ENCODE results near the gene DLG2.

Gene DLG2

GRCh38 chr11:83865636-83866461 lies 1761.3 kb downstream of the DLG2 start:
- H3K9me3 ChIP-seq (ENCODE audit: low read length) = no peaks in the 10 kb centered on the region
- H3K9ac ChIP-seq (ENCODE audit: low read length) = no peak overlapping the region
- TF ChIP-seq EZH2 (IDR thresholded peaks at IDR 0.05; ENCODE audit: borderline replicate concordance, low read length) = no peak
- TF ChIP-seq CTCF (IDR thresholded peaks at IDR 0.05; ENCODE audit: low read length) = no peak
- no peak overlapping the region for H3K27ac ChIP-seq (ENCODE audit: low read depth, low read length, poor library complexity, severe bottlenecking)
- H3K79me2 ChIP-seq (ENCODE audit: insufficient read depth, low read length) = no peaks in the 10 kb centered on the region
- H4K20me1 ChIP-seq (ENCODE audit: insufficient read depth, low read length) = no peaks in the 10 kb centered on the region
- H3K27me3 ChIP-seq (ENCODE audit: insufficient read depth, low read length) = no peaks in the 10 kb centered on the region
- H3F3A ChIP-seq (ENCODE audit: insufficient read depth, low read length) = no peaks in the 10 kb centered on the region
- no peak overlapping the region for H2AFZ ChIP-seq (ENCODE audit: low read length)
- no peaks in the 10 kb centered on the region for H3K9me2 ChIP-seq (ENCODE audit: low read depth, low read length)
- H3K36me3 ChIP-seq (ENCODE audit: insufficient read depth, low read length) = no peaks in the 10 kb centered on the region
- no peaks in the 10 kb centered on the region for H3K4me1 ChIP-seq (ENCODE audit: insufficient read depth, low read length, severe bottlenecking)
- H3K4me3 ChIP-seq (ENCODE audit: low read depth, low read length, poor library complexity, severe bottlenecking) = no peak overlapping the region
- H3K4me2 ChIP-seq (ENCODE audit: low read length) = no peak overlapping the region

DNA sequence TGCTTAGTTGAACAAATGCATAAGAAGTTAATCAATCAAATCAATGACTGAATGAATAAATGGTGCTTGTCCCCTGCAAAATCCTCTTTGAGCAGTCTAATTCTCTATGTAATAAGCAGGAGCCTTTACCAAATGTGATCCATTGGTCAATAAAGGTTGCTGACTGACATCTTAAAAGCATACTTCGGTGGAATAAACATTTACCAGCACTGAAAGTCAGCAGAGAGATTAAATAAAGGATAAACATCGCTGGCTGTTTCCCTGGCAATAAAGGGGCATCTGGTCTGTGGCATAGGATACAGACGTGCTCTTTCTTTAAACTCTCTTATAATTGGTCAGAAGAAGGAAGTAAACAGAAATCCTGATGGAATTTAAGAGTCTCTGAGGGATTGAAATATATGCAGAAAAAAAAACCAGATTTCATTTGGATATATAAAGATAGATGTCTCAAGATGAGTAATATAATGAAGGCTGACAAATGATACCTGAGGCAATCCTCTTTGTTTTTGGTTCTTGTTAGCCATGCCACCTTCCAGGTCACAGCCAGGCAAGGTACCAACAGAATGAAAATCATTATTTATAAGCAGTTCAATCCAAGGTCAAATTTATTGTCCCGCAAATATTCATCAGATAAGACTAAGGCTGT lies 1762.6 kb downstream of the DLG2 start:
- Histone ChIP-seq H3K9me2 (ENCODE audit: low read depth, low read length) (no peaks in the 10 kb centered on the region), H3K79me2 (ENCODE audit: insufficient read depth, low read length) (no peaks in the 10 kb centered on the region), H3F3A (ENCODE audit: insufficient read depth, low read length) (no peaks in the 10 kb centered on the region), H3K4me3 (ENCODE audit: low read depth, low read length, poor library complexity, severe bottlenecking) (no peak overlapping the region), H3K9ac (ENCODE audit: low read length) (no peak overlapping the region), H3K27ac (ENCODE audit: low read depth, low read length, poor library complexity, severe bottlenecking) (no peak overlapping the region), H3K9me3 (ENCODE audit: low read length) (no peaks in the 10 kb centered on the region), H3K36me3 (ENCODE audit: insufficient read depth, low read length) (no peaks in the 10 kb centered on the region), H3K4me1 (ENCODE audit: insufficient read depth, low read length, severe bottlenecking) (no peaks in the 10 kb centered on the region), H4K20me1 (ENCODE audit: insufficient read depth, low read length) (no peaks in the 10 kb centered on the region), H3K4me2 (ENCODE audit: low read length) (no peak overlapping the region), H3K27me3 (ENCODE audit: insufficient read depth, low read length) (no peaks in the 10 kb centered on the region), H2AFZ (ENCODE audit: low read length) (no peak overlapping the region)
- TF ChIP-seq CTCF (IDR thresholded peaks at IDR 0.05; ENCODE audit: low read length) (no peak), EZH2 (IDR thresholded peaks at IDR 0.05; ENCODE audit: borderline replicate concordance, low read length) (no peak)

DNA sequence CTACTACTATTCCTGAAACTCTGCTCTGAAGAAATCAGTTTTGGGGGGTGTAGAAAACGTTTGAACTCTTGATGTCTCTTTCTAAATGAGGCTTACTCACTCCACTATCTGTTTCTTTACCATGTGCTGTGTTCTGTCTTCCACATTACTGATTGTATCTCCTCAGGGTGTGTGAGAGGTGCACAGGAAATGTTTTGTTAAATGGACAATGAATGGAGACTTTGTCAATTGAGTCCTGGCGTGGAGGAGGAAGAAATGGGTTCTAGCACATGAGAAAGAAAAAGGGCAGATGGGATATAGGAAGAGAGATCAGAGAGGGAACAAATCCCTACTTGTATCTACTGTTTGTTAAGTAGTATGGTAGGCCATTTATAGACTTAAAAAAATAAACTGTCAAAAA lies 1763.9 kb downstream of the DLG2 start:
- H3K4me1 ChIP-seq (ENCODE audit: insufficient read depth, low read length, severe bottlenecking) = no peaks in the 10 kb centered on the region
- H3K36me3 ChIP-seq (ENCODE audit: insufficient read depth, low read length) = no peaks in the 10 kb centered on the region
- no peak for TF ChIP-seq CTCF (IDR thresholded peaks at IDR 0.05; ENCODE audit: low read length)
- TF ChIP-seq EZH2 (IDR thresholded peaks at IDR 0.05; ENCODE audit: borderline replicate concordance, low read length) = no peak
- no peaks in the 10 kb centered on the region for H3F3A ChIP-seq (ENCODE audit: insufficient read depth, low read length)
- H3K27ac ChIP-seq (ENCODE audit: low read depth, low read length, poor library complexity, severe bottlenecking) = no peak overlapping the region
- H3K9me3 ChIP-seq (ENCODE audit: low read length) = no peaks in the 10 kb centered on the region
- H3K4me2 ChIP-seq (ENCODE audit: low read length) = no peak overlapping the region
- H4K20me1 ChIP-seq (ENCODE audit: insufficient read depth, low read length) = no peaks in the 10 kb centered on the region
- H2AFZ ChIP-seq (ENCODE audit: low read length) = no peak overlapping the region
- no peaks in the 10 kb centered on the region for H3K9me2 ChIP-seq (ENCODE audit: low read depth, low read length)
- H3K27me3 ChIP-seq (ENCODE audit: insufficient read depth, low read length) = no peaks in the 10 kb centered on the region
- H3K9ac ChIP-seq (ENCODE audit: low read length) = no peak overlapping the region
- H3K4me3 ChIP-seq (ENCODE audit: low read depth, low read length, poor library complexity, severe bottlenecking) = no peak overlapping the region
- H3K79me2 ChIP-seq (ENCODE audit: insufficient read depth, low read length) = no peaks in the 10 kb centered on the region

Measured in OCI-LY1 (cell line).